ENCODE results near the gene TTC22.

The TTC22 gene

GRCh38 chr1:54806931-54807611 lies 5.9 kb upstream of the TTC22 start:
- TF ChIP-seq CTCF (IDR thresholded peaks at IDR 0.05; ENCODE audit: extremely low read depth, missing control alignments), result no peak

GRCh38 chr1:54805981-54806381 lies 4.9 kb upstream of the TTC22 start:
- DNase-seq (ENCODE audit: low spot score), result no peak
- no peak for TF ChIP-seq CTCF (IDR thresholded peaks at IDR 0.05; ENCODE audit: extremely low read depth, missing control alignments)

More at GRCh38 chr1:54806931-54807611, 5.9 kb upstream of the TTC22 start:
- no peak for DNase-seq (ENCODE audit: low spot score)

GRCh38 chr1:54805466-54805865 lies 4.3 kb upstream of the TTC22 start:
- TF ChIP-seq CTCF (IDR thresholded peaks at IDR 0.05; ENCODE audit: extremely low read depth, missing control alignments), result no peak
- DNase-seq (ENCODE audit: low spot score), result no peak

- no peak for DNase-seq (ENCODE audit: low spot score)
- TF ChIP-seq CTCF (IDR thresholded peaks at IDR 0.05; ENCODE audit: extremely low read depth, missing control alignments), result no peak
Measured at GRCh38 chr1:54804471-54805132, 3.5 kb upstream of the TTC22 start.

- no peak for TF ChIP-seq CTCF (IDR thresholded peaks at IDR 0.05; ENCODE audit: extremely low read depth, missing control alignments)
- no peak for DNase-seq (ENCODE audit: low spot score)
Measured at GRCh38 chr1:54803761-54804470, 2.8 kb upstream of the TTC22 start.

GRCh38 chr1:54800041-54800898 lies 853 bp downstream of the TTC22 start:
- no peak for TF ChIP-seq CTCF (IDR thresholded peaks at IDR 0.05; ENCODE audit: extremely low read depth, missing control alignments)

More at GRCh38 chr1:54800041-54800898, 853 bp downstream of the TTC22 start:
- no peak for DNase-seq (ENCODE audit: low spot score)
